Activated naive CD4-positive, alpha-beta T cell treated with anti-CD3 and anti-CD28 coated beads for 36 hours (primary cell): ENCODE measurements around the gene DNAJB6. TPM values are rescaled to one million over a fixed set of nuclear protein-coding genes. Genes with fewer than 3 reads are reported as not detected.
"Not testable (repeated sequence)": the region's sequence is repeated elsewhere in the genome, so short reads cannot be mapped to it uniquely, and the experiment has no call there.

Experiments used
- CTCF ChIA-PET: fragments of 350-600 bp; sonication (Branson Sonifier 250); formaldehyde crosslinking; loops from one replicate; lab custom pipeline; 2021; ENCODE audit warnings: antibody characterized with exemption; lab: Charles Lee
- DNase-seq: peaks from one replicate; pipeline ENCODE4 v3.0.0-alpha.2; 2020
- H3K27ac Mint-ChIP-seq: one replicate; pipeline ENCODE4 v1.8.0; 2021; ENCODE audit warnings: mild to moderate bottlenecking, mixed read lengths
- H3K27me3 Mint-ChIP-seq: one replicate; pipeline ENCODE4 v1.8.0; 2021; ENCODE audit warnings: low read depth, mixed read lengths
- H3K36me3 Mint-ChIP-seq: one replicate; pipeline ENCODE4 v1.8.0; 2021; ENCODE audit warnings: low read depth, mixed read lengths
- H3K4me1 Mint-ChIP-seq: one replicate; pipeline ENCODE4 v1.8.0; 2021; ENCODE audit warnings: low read depth, mixed read lengths
- H3K4me3 Mint-ChIP-seq: one replicate; pipeline ENCODE4 v1.8.0; 2021; ENCODE audit warnings: mild to moderate bottlenecking, moderate library complexity, mixed read lengths
- H3K9me3 Mint-ChIP-seq: one replicate; pipeline ENCODE4 v1.8.0; 2021; ENCODE audit warnings: mixed read lengths
- intact Hi-C: fragments of 100-400 bp; cut with micrococcal nuclease; formaldehyde crosslinking; loops from one replicate; pipeline ENCODE4 v1.15.1; 2023
- total RNA-seq, 2 experiments: library from RNA; stranded (reverse); gene quantifications; one replicate each; pipeline ENCODE4 v1.2.3, GENCODE V29; 2021

Gene DNAJB6
- total RNA-seq, 2 experiments from 2014 or later: 69.0 to 72.1 TPM

DNA sequence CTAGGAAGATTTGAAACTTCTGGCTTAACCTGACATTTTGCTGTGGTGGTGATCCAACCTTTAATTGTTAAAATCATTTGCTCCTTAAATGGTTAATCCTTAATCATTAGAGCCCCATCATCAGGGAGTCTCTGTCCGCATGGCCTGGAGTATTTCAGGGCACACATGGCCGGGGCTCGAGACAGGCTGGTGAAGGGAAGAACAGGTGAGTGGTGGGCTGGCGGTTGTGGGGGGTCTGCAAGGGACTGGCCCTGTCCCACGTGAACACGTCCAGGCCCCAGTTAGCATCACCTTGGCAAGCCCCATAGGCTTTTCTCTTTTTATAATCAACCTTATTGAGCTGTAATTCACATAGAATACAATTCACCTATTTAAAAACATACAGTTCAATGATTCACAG lies 109.5 kb downstream of the DNAJB6 start:
- H3K4me3 Mint-ChIP-seq: no peak overlapping the region
- intact Hi-C loops: no loop called here
- H3K27ac Mint-ChIP-seq: no peak overlapping the region
- H3K9me3 Mint-ChIP-seq: peaks cover 2% of the 10 kb centered on the region
- H3K27me3 Mint-ChIP-seq: no peaks in the 10 kb centered on the region
- no peak for DNase-seq
- H3K36me3 Mint-ChIP-seq: no peaks in the 10 kb centered on the region
- CTCF ChIA-PET: no interaction called here
- no peaks in the 10 kb centered on the region for H3K4me1 Mint-ChIP-seq

DNA sequence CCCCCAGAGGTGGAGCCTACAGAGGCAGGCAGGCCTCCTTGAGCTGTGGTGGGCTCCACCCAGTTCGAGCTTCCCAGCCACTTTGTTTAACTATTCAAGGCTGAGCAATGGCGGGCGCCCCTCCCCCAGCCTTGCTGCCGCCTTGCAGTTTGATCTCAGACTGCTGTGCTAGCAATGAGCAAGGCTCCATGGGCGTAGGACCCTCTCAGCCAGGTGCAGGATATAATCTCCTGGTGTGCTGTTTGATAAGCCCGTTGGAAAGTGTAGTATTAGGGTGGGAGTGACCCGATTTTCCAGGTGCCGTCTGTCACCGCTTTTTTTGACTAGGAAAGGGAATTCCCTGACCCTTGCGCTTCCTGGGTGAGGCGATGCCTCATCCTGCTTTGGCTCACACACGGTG lies 117.2 kb downstream of the DNAJB6 start:
- H3K27ac Mint-ChIP-seq, H3K4me3 Mint-ChIP-seq, H3K27me3 Mint-ChIP-seq, H3K36me3 Mint-ChIP-seq, CTCF ChIA-PET, intact Hi-C loops, DNase-seq, H3K4me1 Mint-ChIP-seq: not testable (repeated sequence)
- peaks cover 12% of the 10 kb centered on the region for H3K9me3 Mint-ChIP-seq

DNA sequence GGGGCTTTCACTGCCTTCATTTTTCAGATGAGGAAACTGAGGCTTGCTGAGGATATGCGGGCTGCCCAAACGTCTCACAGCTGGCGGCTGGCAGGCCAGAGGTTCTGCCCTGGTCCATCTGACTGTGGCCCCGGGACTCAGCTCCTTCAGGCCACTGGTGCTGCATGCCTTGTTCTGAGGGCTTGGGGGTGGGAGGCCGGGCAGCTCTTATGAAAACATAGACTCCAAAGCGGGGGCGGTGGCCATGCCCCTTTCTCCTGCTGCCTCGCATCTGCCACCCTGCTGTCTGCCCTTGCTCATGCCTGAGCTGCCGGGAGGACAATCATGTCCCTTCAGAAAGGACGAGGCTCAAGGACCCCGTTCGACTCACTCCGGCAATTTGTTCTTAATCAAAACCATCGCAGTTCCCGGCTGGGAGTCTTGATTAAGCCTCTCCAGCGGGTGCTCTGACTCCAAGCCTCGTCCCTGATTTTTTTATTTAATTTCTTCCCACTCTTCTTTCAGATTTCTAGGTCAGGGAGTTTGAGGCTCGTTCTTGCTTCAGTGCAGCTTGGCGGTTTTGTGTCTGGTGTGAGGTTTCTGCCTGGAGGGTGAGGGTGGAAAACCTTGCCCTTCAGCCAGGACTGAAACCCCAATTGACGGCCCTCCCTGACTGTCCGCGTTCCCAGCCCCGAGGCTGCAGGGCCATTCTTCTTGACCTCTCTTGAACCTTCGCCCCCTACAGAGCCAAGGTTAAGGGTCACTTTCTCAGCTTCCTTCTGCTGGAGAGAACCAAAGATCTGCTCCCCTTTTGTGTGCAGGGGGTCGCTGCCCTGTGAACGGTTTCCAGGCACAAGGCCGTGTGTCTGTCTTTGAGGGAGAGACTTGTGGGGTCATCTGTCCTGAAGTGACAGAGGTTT lies 120.8 kb downstream of the DNAJB6 start:
- Mint-ChIP-seq H3K9me3 (peaks cover 9% of the 10 kb centered on the region), H3K27me3 (no peaks in the 10 kb centered on the region), H3K36me3 (no peaks in the 10 kb centered on the region), H3K4me3 (no peak overlapping the region), H3K4me1 (peaks cover 2% of the 10 kb centered on the region), H3K27ac (no peak overlapping the region)
- CTCF ChIA-PET: no interaction called here
- intact Hi-C loops: no loop called here
- DNase-seq: no peak

DNA sequence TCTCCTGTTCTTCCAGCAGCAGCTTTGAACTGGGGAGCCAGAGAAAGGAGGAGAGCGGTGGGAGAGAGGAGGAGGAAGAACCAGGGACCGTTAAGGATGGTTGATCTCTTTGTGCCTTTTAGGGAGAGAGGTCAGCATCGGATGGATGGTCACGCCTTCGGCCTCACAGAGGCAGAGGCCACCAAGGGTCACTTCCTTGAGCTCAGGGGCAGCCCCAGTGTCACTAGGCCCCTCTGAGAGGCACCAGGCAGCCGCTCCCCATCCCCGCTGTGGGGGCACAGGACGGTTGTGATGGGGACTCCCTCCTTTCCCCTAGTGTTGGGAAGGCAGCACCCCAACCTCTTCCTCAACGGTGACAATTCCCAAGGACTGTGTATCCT lies 121.4 kb downstream of the DNAJB6 start:
- Mint-ChIP-seq H3K4me3 (no peak overlapping the region), H3K27ac (no peak overlapping the region), H3K27me3 (no peaks in the 10 kb centered on the region), H3K4me1 (peaks cover 9% of the 10 kb centered on the region), H3K36me3 (no peaks in the 10 kb centered on the region), H3K9me3 (peaks cover 7% of the 10 kb centered on the region)
- intact Hi-C loops: no loop called here
- DNase-seq: no peak
- CTCF ChIA-PET: no interaction called here

DNA sequence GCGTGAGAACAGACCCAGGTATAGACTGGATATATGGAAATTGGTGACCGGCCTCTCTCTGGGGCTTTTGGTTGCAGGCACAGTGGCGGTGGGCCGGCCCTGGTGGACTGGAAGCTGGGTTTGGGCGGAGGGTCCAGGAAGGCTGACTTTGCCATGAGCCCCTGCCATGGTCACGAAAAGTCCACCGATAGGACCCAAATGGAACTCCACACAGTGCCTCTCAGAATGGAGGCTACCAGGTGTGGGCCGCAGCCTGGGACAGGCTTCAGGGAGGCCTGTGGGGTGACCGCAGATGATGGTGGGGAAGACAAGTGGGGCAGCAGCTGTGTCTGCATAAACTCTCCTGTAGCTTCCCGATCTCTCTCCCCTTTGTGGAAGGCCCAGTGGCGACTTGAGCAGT lies 123.2 kb downstream of the DNAJB6 start:
- intact Hi-C loops: no loop called here
- Mint-ChIP-seq H3K4me3 (no peak overlapping the region), H3K36me3 (no peaks in the 10 kb centered on the region), H3K9me3 (no peaks in the 10 kb centered on the region), H3K27me3 (no peaks in the 10 kb centered on the region), H3K27ac (no peak overlapping the region), H3K4me1 (peaks cover 9% of the 10 kb centered on the region)
- CTCF ChIA-PET: no interaction called here
- no peak for DNase-seq

DNA sequence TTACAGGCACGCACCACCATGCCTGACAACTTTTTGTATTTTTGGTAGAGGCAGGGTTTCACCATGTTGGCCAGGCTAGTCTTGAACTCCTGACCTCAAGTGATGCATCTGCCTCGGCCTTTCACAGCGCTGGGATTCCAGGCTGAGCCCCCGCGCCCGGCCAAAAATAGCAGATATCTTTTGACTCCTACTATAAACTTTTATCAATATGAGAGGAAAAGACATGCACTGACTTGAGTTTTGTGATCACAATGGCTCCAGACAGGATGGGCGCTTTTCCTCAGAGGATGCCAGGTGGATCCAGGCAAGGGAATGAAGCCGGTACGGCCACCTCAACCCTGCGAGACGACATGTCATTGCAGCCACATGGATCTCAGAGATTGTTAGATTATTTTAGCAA lies 123.9 kb downstream of the DNAJB6 start:
- CTCF ChIA-PET: no interaction called here
- no peak overlapping the region for H3K27ac Mint-ChIP-seq
- DNase-seq: no peak
- no peak overlapping the region for H3K4me3 Mint-ChIP-seq
- no peaks in the 10 kb centered on the region for H3K36me3 Mint-ChIP-seq
- no peaks in the 10 kb centered on the region for H3K9me3 Mint-ChIP-seq
- no peaks in the 10 kb centered on the region for H3K27me3 Mint-ChIP-seq
- peaks cover 9% of the 10 kb centered on the region for H3K4me1 Mint-ChIP-seq
- intact Hi-C loops: no loop called here

DNA sequence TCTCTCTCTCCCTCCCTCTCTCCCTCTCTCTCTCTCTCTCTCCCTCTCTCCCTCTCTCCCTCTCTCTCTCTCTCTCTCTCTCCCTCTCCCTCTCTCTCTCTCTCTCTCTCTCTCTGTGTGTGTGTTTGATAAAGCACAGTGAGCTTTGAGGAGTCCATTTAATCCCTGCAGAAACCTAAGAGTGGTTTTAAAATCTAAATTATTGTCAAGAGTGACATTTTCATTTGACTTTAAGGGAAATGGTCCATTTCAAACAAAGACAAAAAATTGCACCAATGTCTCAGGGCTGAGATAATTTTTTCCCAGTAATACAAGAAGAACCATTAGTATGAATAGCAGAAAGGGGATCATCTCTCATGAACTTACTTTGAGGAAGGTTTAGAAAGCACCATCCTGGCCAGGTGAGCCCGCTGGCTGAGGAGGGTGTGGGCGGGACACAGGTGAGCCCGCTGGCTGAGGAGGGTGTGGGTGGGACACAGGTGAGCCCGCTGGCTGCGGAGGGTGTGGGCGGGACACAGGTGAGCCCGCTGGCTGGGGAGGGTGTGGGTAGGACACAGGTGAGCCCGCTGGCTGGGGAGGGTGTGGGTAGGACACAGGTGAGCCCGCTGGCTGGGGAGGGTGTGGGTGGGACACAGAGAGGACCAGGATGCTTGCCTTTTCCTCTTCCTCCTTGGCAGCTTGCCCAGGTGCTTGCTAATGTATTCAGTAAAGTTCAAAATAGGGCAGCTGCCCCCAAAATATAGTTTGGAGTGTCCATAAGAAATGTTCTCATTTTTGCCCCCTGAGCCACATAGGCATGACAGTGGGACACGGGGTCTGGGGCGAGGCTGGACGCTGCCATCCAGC lies 125.0 kb downstream of the DNAJB6 start:
- intact Hi-C loops: no loop called here

DNA sequence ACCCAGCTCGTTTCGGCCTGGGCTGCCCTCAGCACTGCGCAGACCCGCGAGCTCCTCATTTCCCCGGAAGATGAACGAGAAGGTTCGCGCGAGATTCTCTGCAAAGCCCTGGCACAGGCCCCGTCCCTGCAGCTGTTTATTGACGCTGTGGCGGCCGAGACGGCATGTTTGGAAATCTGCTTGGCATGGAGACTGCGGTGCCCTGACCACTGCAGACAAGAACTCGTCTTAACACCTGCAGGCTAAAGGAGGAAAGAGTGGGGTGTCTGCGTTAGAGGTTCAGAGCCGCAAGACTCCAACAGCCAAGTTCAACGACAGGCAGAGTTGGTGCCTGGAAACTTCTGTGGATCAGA lies 125.6 kb downstream of the DNAJB6 start:
- DNase-seq: no peak
- Mint-ChIP-seq H3K4me3 (no peak overlapping the region), H3K4me1 (peaks cover 9% of the 10 kb centered on the region), H3K36me3 (no peaks in the 10 kb centered on the region), H3K27ac (no peak overlapping the region), H3K27me3 (no peaks in the 10 kb centered on the region), H3K9me3 (no peaks in the 10 kb centered on the region)
- CTCF ChIA-PET: no interaction called here
- intact Hi-C loops: no loop called here

More for the DNA sequence above, 125.0 kb downstream of the DNAJB6 start:
- H3K9me3 Mint-ChIP-seq: no peaks in the 10 kb centered on the region
- DNase-seq: no peak
- no peaks in the 10 kb centered on the region for H3K27me3 Mint-ChIP-seq
- no peak overlapping the region for H3K4me3 Mint-ChIP-seq
- H3K4me1 Mint-ChIP-seq: peaks cover 9% of the 10 kb centered on the region
- CTCF ChIA-PET: no interaction called here
- no peak overlapping the region for H3K27ac Mint-ChIP-seq
- no peaks in the 10 kb centered on the region for H3K36me3 Mint-ChIP-seq

DNA sequence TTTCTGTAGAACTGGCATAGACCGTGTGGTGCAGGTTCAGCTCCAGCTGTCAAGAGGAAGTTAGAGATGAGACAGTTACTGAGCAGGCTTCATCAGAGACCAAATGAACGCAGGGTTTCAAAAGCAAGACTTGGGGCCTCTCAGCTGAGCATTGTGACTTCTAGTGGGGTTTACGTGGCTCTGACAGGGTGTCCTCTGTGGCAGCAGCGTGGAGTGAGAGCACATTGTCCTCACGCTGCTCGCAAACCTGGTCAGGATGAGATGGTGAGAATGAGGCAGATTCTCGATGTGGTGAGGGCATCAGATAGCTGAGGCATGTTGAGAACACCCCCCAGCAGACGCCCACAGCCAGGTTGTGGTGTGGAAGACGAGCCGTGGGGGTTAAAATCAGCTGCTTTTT lies 126.0 kb downstream of the DNAJB6 start:
- intact Hi-C loops: no loop called here
- peaks cover 9% of the 10 kb centered on the region for H3K4me1 Mint-ChIP-seq
- H3K36me3 Mint-ChIP-seq: no peaks in the 10 kb centered on the region
- H3K4me3 Mint-ChIP-seq: no peak overlapping the region
- CTCF ChIA-PET: no interaction called here
- H3K9me3 Mint-ChIP-seq: no peaks in the 10 kb centered on the region
- H3K27ac Mint-ChIP-seq: no peak overlapping the region
- no peak for DNase-seq
- no peaks in the 10 kb centered on the region for H3K27me3 Mint-ChIP-seq

DNA sequence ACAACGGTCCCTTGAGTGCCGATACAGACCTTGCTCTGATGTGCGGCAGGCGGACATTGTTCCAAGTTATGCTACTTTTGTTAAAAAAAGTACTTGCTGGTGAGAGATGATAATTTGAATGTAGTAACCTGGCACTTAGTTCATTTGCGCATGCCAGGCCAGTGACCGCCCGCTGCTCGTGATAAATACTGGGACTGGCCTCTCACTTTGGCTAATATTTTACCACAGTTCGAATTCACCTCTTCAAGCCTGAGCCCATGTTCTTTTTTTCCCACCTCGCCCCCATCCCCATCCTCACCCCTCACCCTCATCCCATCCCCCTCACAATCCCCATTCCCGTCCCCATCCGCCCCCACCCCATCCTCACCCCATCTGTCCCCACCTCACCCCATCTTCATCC lies 126.4 kb downstream of the DNAJB6 start:
- Mint-ChIP-seq H3K4me1 (peaks cover 9% of the 10 kb centered on the region), H3K4me3 (no peak overlapping the region), H3K36me3 (no peaks in the 10 kb centered on the region), H3K27ac (no peak overlapping the region), H3K27me3 (no peaks in the 10 kb centered on the region), H3K9me3 (no peaks in the 10 kb centered on the region)
- intact Hi-C loops: no loop called here
- no peak for DNase-seq
- CTCF ChIA-PET: no interaction called here

DNA sequence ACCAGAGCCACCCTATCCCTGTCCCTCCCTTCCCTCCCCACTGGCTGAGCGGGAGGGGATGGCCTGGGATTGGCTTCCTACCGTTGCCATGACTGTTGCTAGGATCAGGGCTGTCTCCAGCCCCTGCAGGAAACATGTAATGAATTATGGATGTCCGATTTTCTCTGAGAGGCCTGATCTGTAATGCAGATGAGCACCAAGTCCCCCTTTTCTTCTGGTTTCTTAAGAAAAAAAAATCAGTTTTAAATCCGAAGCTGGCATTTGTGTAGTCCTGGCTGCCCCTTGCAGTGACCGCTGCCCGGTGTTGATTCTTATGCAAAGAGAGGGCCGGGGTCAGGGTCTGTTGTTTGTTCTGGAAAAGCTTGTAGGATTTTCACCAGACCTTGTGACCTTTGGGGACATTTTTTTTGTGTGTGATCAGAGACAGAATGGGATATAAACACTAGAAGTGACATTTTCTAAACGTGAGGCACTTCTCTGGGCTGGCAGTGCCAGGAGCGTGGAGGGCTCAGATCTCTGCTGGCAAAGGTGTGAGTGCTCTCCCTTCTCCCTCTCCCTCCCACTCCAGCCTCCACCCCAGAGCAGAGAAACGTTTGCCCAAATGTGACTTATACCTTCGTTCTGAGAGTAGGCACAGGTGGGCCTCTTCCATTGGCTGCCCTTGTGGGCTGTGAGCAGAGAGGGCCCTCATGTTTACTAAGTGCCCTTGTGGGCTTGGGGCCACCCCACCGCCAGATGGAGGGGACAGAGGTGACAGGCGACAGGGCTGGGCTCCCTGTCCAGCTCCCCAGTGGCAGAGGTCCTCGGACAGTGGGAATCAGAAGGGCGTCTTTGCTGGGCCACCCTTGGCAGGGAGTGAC lies 127.5 kb downstream of the DNAJB6 start:
- H3K4me3 Mint-ChIP-seq: no peak overlapping the region

More for the DNA sequence above, 127.5 kb downstream of the DNAJB6 start:
- CTCF ChIA-PET: no interaction called here
- Mint-ChIP-seq H3K36me3 (no peaks in the 10 kb centered on the region), H3K4me1 (peaks cover 9% of the 10 kb centered on the region), H3K9me3 (no peaks in the 10 kb centered on the region), H3K27me3 (no peaks in the 10 kb centered on the region), H3K27ac (no peak overlapping the region)
- DNase-seq: no peak
- intact Hi-C loops: no loop called here
